Peyer's patch (tissue), 4 donors: ENCODE results near the gene SNRPN.

Experiments used
- CTCF ChIP-seq, 6 experiments: fragments of 450-650 bp in 4 of 6; fragments of 200-600 bp in 2 of 6; sonication (generic) in 1 of 6; IDR thresholded peaks; one replicate each; pipeline ENCODE4 v1.5.1; 2017 to 2019; ENCODE audit warnings: antibody characterized with exemption in 6 of 6, mild to moderate bottlenecking in 3 of 6, moderate library complexity in 1 of 6
- POLR2A ChIP-seq, 2 donors: fragments of 450-650 bp; IDR thresholded peaks; one replicate each; pipeline ENCODE4 v1.5.1; 2017; ENCODE audit warnings: antibody characterized with exemption in 2 of 2, mild to moderate bottlenecking in 2 of 2, moderate library complexity in 2 of 2

- TF ChIP-seq CTCF (IDR thresholded peaks at IDR 0.05): no peak
- TF ChIP-seq POLR2A (IDR thresholded peaks at IDR 0.05): no peak
These were observed 11.7 kb downstream of the SNRPN start for GRCh38 chr15:24966364-24967103.
